ENCODE measurements around the gene CXorf49B.

CXorf49B gene

DNA sequence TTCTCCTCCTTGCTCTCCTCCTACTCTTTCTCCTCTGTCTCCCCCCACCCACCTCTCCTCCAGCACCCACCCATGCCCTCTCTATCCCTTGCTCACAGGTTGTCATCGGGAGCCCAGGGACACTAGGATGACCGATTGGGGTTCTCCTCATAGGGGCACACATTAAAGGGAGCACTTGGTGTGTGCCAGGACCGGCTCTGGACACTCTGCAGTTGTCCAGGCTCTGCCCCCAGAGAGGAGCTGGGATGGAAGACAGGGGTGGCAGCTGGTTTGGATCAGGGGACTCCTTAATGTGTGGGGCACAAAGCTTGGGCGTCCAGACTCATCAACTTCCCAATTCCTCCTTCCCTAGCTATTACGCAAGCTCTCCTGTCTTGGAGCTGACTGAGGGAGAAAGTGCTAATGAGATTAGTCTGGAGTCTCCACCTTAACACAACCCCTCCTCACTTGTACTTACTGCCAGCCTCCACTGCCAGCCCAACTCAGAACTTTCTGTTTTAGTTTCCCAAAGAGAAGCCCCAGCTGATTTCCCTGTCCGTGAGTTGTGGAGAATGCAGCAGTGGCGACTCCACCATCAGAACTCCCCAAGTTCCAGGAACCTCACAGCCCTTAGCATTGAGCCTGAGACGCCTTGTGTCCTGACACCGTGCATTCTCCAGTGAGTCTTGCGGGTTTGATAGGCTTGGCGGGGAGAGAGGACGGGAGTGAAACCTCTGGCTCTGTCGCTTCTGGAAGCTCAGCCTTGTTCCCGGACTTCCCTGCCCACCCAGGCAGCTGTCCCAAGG, 52.2 kb downstream of the CXorf49B start:
- in situ Hi-C loops (cut with MboI; ENCODE audit: low sequenced_read_pairs): no loop called here

GRCh38 chrX:71815906-71816156, 52.7 kb downstream of the CXorf49B start:
- in situ Hi-C loops (cut with MboI; ENCODE audit: low sequenced_read_pairs): no loop called here
